ENCODE measurements around the gene SLC6A7. TPM values are rescaled to one million over a fixed set of nuclear protein-coding genes. Genes with fewer than 3 reads are reported as not detected.

SLC6A7 gene
- total and polyA plus RNA-seq, 9 donors: 0.02 TPM; not detected in 8

- 91 to 93% (median 91%) methylated on average over 10 of the region's 10 CpGs for WGBS, 3 donors
- no peaks in the 10 kb centered on the region for H3K9me3 ChIP-seq
- no peaks in the 10 kb centered on the region for H3K27me3 ChIP-seq
- H3K27ac ChIP-seq: no peak overlapping the region
- TF ChIP-seq CTCF (IDR thresholded peaks at IDR 0.05): no peak
- TF ChIP-seq POLR2A (IDR thresholded peaks at IDR 0.05): no peak
- TF ChIP-seq EP300 (IDR thresholded peaks at IDR 0.05): no peak
- intact Hi-C loops (cut with DNase I): no loop called here
- DNase-seq: no peak
- no peak overlapping the region for H3K4me3 ChIP-seq
- H3K36me3 ChIP-seq: no peaks in the 10 kb centered on the region
- H3K4me1 ChIP-seq (ENCODE audit: insufficient read depth): no peaks in the 10 kb centered on the region
Observed at GRCh38 chr5:150253416-150254208, 63.8 kb downstream of the SLC6A7 start.

- TF ChIP-seq POLR2A (IDR thresholded peaks at IDR 0.05) (no peak), CTCF (IDR thresholded peaks at IDR 0.05) (no peak), EP300 (IDR thresholded peaks at IDR 0.05) (no peak)
- intact Hi-C loops (cut with DNase I): no loop called here
- Histone ChIP-seq H3K9me3 (no peaks in the 10 kb centered on the region), H3K4me3 (no peak overlapping the region), H3K27me3 (no peaks in the 10 kb centered on the region), H3K27ac (no peak overlapping the region), H3K4me1 (ENCODE audit: insufficient read depth) (no peaks in the 10 kb centered on the region), H3K36me3 (no peaks in the 10 kb centered on the region)
- WGBS, 3 donors: 78 to 86% (median 79%) methylated on average over 7 of the region's 7 CpGs
- no peak for DNase-seq
Observed at GRCh38 chr5:150254363-150254762, 64.5 kb downstream of the SLC6A7 start.

GRCh38 chr5:150254774-150255173 lies 64.9 kb downstream of the SLC6A7 start:
- TF ChIP-seq CTCF (IDR thresholded peaks at IDR 0.05): no peak
- no peak for TF ChIP-seq POLR2A (IDR thresholded peaks at IDR 0.05)
- TF ChIP-seq EP300 (IDR thresholded peaks at IDR 0.05): no peak
- no peaks in the 10 kb centered on the region for H3K36me3 ChIP-seq
- no peaks in the 10 kb centered on the region for H3K4me1 ChIP-seq (ENCODE audit: insufficient read depth)
- intact Hi-C loops (cut with DNase I): no loop called here
- no peak overlapping the region for H3K27ac ChIP-seq
- H3K9me3 ChIP-seq: no peaks in the 10 kb centered on the region
- no peak for DNase-seq
- 87 to 91% (median 90%) methylated on average over 4 of the region's 4 CpGs for WGBS, 3 donors
- H3K4me3 ChIP-seq: no peak overlapping the region
- H3K27me3 ChIP-seq: no peaks in the 10 kb centered on the region

- no peaks in the 10 kb centered on the region for H3K36me3 ChIP-seq
- no peaks in the 10 kb centered on the region for H3K4me1 ChIP-seq (ENCODE audit: insufficient read depth)
- H3K27me3 ChIP-seq: no peaks in the 10 kb centered on the region
- DNase-seq: no peak
- intact Hi-C loops (cut with DNase I): no loop called here
- no peak overlapping the region for H3K27ac ChIP-seq
- TF ChIP-seq POLR2A (IDR thresholded peaks at IDR 0.05) (no peak), CTCF (IDR thresholded peaks at IDR 0.05) (no peak), EP300 (IDR thresholded peaks at IDR 0.05) (no peak)
- H3K9me3 ChIP-seq: no peaks in the 10 kb centered on the region
- 73 to 82% (median 81%) methylated on average over 6 of the region's 6 CpGs for WGBS, 3 donors
- no peak overlapping the region for H3K4me3 ChIP-seq
Observed at GRCh38 chr5:150255659-150256409, 66.0 kb downstream of the SLC6A7 start.
